ENCODE results near the gene CDC14B.

CDC14B gene

GRCh38 chr9:96500696-96501632 is 118.7 kb downstream of the CDC14B start:
- no peak for FAIRE-seq

DNA sequence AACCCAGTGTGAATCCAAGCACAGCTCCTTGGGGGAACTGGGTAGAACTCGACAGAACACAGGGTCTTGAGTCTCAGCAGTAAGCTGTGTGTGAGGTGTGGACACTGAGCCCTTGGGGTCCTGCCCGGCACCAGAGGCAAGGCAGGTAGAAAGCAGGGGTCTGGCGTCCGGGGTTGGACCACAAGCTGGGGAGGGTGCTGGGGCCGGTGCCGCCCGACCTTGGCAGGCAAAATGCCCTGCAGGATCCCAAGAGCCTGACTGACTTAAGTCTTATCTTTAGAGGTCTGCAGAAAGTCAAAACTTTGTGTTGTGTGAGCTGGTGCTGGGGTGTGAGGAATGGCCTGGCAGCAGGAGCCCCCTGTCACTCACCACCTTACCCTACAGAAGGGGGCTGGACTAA is 120.4 kb downstream of the CDC14B start:
- no peak for FAIRE-seq

DNA sequence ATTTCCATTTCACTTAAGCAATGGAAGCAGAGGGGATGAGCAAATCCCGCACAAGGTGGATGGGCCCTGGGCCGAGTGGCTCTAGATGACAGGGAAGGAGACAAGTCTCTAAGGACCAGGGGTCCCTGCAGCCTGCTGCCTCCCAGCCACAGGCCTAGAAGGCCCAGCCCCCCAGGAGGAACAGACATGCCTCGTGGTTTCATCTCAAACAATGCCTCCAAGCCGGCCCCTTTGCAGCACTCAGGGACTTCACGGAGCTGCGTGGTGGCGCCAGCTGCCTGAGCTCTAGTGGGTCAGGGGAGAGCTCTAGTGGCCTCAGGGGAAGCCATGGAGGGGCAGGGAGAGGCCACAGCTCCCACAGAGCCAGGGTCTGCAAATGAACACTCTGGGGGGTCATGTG is 120.8 kb downstream of the CDC14B start:
- no peak for FAIRE-seq

DNA sequence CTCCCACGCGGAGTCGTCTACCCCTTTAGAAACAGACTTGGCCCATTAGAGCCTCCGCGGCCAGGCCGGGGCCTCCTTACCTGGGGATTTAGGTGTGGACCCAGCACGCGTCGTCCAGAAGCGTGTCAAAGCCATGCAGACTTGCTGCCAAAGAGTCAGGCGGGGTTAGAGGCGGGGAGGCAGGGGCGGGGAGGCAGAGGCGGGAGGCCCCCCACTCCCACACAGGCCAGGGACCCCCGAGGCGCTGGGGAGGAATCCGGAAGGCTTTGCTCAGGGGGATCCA is 122.6 kb downstream of the CDC14B start:
- no peak for FAIRE-seq

DNA sequence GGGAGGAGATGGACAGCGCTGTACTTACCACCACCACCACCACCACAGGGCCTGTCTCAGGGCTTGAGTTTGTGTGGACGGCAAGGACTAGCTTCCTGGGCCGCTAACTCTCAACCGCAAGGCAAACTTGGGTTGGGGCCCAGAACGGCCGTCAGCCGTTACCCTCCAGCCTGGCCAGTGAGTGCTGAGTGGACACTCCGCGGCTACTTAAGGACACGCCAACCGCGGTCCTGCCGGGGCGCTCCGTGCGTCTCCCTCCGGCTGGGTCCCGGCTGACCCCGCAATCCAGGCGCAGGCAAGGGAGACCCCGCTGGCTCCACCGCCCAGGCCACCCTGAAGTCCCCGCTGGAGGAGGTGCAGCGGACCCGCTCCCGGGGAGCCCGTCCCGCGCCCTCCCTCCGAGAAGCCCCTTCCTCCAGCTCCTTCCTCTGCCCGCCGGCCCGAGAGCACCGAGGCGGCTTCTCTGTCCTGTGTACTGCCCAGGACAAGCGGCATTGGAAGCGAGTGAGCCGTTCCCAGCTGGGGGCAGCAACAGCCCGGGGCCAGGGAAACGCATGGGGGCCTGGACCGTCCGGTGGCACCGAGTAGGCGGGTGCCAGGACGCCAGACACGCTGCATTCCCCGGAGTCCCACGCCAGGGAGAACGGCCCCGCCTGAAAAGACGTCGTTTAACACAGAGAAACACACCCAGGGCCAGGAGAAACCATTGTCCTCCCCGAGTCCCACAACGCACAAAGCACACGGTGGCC is 123.1 kb downstream of the CDC14B start:
- no peak for FAIRE-seq

DNA sequence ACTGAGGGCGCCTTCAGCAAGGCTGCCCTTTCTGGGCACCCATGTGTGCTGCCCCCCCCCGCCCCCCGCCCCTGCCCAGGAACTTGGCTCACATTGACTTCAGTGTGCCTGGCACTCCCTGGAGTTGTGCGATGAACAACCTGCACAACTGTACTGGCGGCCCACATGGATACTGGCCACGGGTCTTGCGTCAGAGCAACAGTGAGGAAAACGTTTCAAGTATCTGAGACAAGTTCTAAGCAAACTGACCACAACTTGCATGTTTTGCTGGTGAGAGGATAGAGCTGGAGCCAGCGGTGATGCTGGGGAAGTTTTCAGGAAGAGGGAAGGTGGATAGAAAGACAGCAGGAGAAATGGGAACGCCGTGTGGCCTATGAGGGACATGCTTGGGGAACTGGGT is 124.3 kb downstream of the CDC14B start:
- no peak for FAIRE-seq

GRCh38 chr9:96494215-96494800 is 125.3 kb downstream of the CDC14B start:
- FAIRE-seq: no peak

DNA sequence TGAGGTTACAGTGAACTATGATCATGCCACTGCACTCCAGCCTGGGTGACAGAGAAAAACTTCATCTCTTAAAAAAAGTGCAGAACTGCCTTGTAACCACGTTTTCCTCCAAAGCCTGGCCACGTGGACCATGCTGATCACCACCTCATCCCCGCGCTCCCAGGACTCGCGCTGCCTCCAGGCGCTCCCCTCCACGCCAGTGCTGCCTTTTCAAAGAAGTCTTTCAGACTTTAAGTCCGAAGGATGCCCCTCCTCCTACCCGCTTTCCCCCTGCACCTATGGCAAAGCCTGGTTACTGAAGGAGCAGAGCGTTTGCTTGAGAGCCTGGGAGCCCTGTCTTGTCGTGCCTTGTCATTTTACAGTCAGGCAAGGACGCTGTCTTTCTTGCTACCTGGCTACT is 125.9 kb downstream of the CDC14B start:
- FAIRE-seq: no peak

DNA sequence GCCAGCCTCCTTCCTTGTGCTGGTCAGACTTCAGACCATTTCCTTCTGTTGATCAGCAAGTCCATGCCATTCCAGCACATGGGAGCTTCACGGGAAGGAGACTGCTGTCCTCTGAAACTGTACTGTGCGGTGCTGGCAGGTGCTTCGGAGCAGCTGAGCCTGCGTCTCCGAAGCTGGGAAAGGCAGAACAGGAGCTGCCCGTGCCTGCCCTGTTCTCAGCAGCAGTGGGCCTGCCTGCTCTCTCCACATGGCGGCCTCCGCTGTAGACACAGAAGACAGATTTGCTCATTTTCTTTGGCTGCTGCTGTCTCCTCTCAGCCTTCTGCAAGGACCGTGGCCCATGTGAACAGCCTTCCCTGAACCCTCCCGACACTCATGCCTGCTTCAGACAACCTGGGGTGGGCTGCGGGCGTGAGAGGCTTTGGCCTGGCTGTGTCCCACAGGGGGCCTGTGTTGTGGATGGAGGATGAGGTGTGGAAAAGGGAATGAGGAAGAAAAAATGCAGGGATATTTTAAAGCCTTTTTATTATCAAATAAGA is 126.6 kb downstream of the CDC14B start:
- no peak for FAIRE-seq

DNA sequence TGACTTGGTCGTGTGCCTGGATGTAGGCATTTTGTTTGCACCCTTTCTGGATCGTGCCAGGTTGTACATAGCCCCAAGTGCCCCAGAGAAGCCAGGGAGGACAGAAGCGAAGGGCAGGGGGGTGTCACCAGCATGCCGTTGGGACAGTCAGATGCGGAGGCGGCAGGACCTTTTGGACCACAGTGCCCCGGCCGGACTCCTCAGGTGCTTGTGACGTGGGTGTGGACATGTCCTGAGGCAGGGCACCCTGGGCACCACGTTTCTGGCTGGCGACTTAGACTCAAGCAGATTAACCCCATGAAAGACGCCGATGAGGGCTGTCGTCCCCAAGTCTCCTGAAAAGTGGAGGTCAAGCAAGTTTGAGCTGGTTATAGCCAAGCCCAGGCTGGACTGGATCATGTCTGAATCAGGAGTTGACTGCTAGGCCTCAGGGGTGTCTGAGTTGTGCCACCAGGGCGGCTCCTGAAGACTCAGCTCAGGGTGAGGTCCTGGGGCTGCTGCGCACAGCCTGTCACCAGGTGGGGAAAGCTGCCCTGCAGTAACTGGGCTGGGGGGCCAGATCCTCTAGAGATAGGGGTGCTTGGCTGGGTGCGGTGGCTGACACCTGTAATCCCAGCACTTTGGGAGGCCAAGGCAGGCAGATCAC is 127.6 kb downstream of the CDC14B start:
- FAIRE-seq: no peak

- no peak for FAIRE-seq
Observed at GRCh38 chr9:96491079-96491879, 128.4 kb downstream of the CDC14B start.

DNA sequence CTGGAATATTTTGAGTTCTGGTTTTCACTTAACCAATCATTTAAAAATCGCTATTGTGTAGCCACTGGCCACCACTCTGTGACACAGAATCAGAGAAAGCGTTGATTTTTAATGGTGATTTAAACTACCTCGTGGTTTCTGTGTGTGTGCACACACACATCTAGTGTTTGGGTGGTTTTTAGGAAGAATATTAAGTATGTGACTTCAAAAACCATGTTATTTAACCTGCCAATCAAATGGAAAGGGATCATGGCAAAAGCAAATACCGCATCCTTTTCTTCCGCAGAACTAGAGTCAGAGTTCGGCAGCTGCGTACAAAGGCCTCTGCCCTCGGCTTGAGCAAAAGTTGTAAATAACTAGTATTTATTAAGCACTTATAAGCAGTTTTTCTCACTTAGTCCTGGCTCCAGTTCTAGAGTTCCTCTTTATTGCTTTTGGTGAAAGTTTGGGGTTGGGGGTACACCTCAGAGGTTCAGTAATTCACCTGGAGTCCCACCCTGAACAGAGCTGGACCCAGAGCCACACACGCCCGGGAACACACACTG is 129.0 kb downstream of the CDC14B start:
- FAIRE-seq: no peak

GRCh38 chr9:96489482-96489979 is 130.1 kb downstream of the CDC14B start:
- no peak for FAIRE-seq

DNA sequence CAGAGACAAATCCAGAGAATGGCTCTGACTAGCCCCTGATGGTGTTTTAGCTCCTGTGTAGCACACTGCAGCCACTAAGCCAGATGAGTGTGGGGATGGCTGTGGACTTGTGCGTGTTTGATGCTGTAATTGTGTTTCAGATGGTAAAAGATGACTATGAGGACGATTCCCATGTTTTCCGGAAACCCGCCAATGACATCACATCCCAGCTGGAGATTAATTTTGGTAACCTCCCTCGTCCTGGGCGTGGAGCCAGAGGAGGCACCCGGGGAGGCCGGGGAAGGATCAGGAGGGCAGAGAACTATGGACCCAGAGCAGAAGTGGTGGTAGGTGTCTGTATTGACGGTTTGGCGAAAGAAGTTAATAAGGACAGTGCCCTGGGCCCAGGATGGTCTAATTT is 131.7 kb downstream of the CDC14B start:
- no peak for FAIRE-seq

GRCh38 chr9:96487029-96487396 is 132.6 kb downstream of the CDC14B start:
- FAIRE-seq: no peak

GRCh38 chr9:96486386-96487028 is 133.1 kb downstream of the CDC14B start:
- FAIRE-seq: no peak

GRCh38 chr9:96485280-96485679 is 134.4 kb downstream of the CDC14B start:
- FAIRE-seq: no peak

DNA sequence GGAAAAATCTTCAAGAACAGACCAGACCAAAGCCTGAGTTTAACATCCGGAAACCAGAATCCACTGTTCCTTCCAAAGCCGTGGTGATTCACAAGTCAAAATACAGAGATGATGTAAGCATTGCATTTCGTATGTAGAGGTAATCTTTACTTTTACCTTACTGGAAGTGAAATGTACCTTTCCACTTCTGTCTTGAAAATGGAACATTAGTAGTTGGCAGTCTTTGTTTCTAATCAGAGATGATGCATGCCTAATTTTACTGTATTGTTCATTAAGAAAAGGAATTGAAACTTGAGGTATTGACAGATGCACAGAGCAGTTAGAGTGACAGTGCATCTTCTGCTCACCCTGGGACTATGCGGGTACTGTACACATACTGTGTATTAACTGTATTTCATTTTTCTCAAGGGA is 135.1 kb downstream of the CDC14B start:
- FAIRE-seq: no peak

DNA sequence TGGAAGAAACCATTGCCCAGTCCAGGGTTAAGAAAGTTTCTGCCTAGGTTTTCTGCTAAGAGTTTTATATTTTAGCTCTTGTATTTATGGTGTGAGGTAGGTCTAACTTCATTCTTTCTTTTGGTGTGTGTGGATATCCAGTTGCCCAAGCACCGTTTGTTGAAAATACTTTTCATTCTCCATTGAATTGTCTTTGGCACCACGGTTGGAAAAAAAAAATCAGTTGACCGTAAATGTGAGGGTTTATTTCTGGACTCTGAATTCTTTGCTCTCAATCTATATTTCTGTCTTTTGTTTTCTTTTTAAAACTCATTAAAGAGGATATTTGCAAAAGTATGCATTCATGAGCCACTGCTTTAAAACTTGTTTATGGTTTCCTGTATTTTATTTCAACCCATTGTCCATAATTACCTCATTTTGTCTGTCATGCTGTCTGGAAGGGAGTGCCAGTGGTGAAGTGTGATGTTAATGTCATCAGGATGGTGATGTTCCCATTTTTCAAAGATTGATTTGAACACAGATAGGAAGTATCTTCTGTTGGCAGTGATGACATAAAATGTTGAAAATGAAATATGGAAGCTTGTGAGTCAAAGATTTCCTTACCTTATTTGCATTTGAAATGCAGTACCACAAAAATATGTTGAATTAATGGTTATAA is 135.8 kb downstream of the CDC14B start:
- FAIRE-seq: no peak

GRCh38 chr9:96483197-96483596 is 136.4 kb downstream of the CDC14B start:
- FAIRE-seq: no peak

- no peak for FAIRE-seq
Observed at GRCh38 chr9:96482476-96482875, 137.2 kb downstream of the CDC14B start.
